H9 (cell line): ENCODE measurements around the gene TRIM7. TPM values are rescaled to one million over a fixed set of nuclear protein-coding genes. Genes with fewer than 3 reads are reported as not detected.

Experiments
- DNase-seq: peaks from one replicate; pipeline ENCODE4 v3.0.0-alpha.2; 2017
- H2AFZ ChIP-seq: one replicate; pipeline ENCODE4 v1.6.1; 2013; ENCODE audit warnings: mild to moderate bottlenecking, low read length, control low read depth, moderate library complexity
- H2AK5ac ChIP-seq: 2 replicates; pipeline ENCODE4 v1.6.1; 2013; ENCODE audit warnings: low read length, control low read depth, mixed read lengths; ENCODE audit not compliant: insufficient read length
- H2BK120ac ChIP-seq: one replicate; pipeline ENCODE4 v1.6.1; 2013; ENCODE audit warnings: low read depth, mild to moderate bottlenecking, low read length, control low read depth, inconsistent platforms; ENCODE audit not compliant: poor library complexity, severe bottlenecking
- H2BK12ac ChIP-seq: 2 replicates; pipeline ENCODE4 v1.6.1; 2013; ENCODE audit warnings: low read length, control low read depth, mixed read lengths, low read depth; ENCODE audit not compliant: insufficient read length
- H2BK15ac ChIP-seq: 2 replicates; pipeline ENCODE4 v1.6.1; 2013; ENCODE audit warnings: low read depth, low read length, control low read depth
- H2BK20ac ChIP-seq: one replicate; pipeline ENCODE4 v1.6.1; 2013; ENCODE audit warnings: low read depth, mild to moderate bottlenecking, low read length, control low read depth, inconsistent platforms; ENCODE audit not compliant: poor library complexity, severe bottlenecking
- H2BK5ac ChIP-seq: 2 replicates; pipeline ENCODE4 v1.6.1; 2013; ENCODE audit warnings: low read length, control low read depth, mixed read lengths; ENCODE audit not compliant: insufficient read length
- H3K14ac ChIP-seq: 2 replicates; pipeline ENCODE4 v1.6.1; 2013; ENCODE audit warnings: low read length, control low read depth; ENCODE audit not compliant: insufficient read depth
- H3K18ac ChIP-seq: 2 replicates; pipeline ENCODE4 v1.6.1; 2013; ENCODE audit warnings: low read depth, mild to moderate bottlenecking, mixed read lengths, low read length, control low read depth; ENCODE audit not compliant: insufficient read length
- H3K23ac ChIP-seq: 2 replicates; pipeline ENCODE4 v1.6.1; 2013; ENCODE audit warnings: low read length, control low read depth, mixed read lengths, low read depth; ENCODE audit not compliant: insufficient read length
- H3K23me2 ChIP-seq: 2 replicates; pipeline ENCODE4 v1.6.1; 2013; ENCODE audit warnings: low read depth, mild to moderate bottlenecking, mixed read lengths, low read length, control low read depth; ENCODE audit not compliant: insufficient read length, poor library complexity, severe bottlenecking
- H3K27ac ChIP-seq: 2 replicates; pipeline ENCODE4 v1.5.1; 2013; ENCODE audit warnings: low read length, control low read depth, mixed read lengths, low read depth; ENCODE audit not compliant: insufficient read length
- H3K27me3 ChIP-seq: 2 replicates; pipeline ENCODE4 v1.6.1; 2013; ENCODE audit warnings: low read length, control low read depth, inconsistent platforms; ENCODE audit not compliant: insufficient read depth
- H3K4ac ChIP-seq: 2 replicates; pipeline ENCODE4 v1.6.1; 2013; ENCODE audit warnings: low read depth, mild to moderate bottlenecking, control low read depth, inconsistent platforms, low read length, moderate library complexity
- H3K4me1 ChIP-seq: 2 replicates; pipeline ENCODE4 v1.6.1; 2013; ENCODE audit warnings: low read length, control low read depth, inconsistent platforms; ENCODE audit not compliant: insufficient read depth
- H3K4me2 ChIP-seq: 2 replicates; pipeline ENCODE4 v1.6.1; 2013; ENCODE audit warnings: low read length, control low read depth, mixed read lengths; ENCODE audit not compliant: insufficient read length, insufficient read depth
- H3K56ac ChIP-seq: 2 replicates; pipeline ENCODE4 v1.6.1; 2013; ENCODE audit warnings: low read depth, mild to moderate bottlenecking, mixed read lengths, low read length, control low read depth; ENCODE audit not compliant: insufficient read length
- H3K79me1 ChIP-seq: 2 replicates; pipeline ENCODE4 v1.6.1; 2013; ENCODE audit warnings: low read depth, mild to moderate bottlenecking, moderate library complexity, low read length, control low read depth, inconsistent platforms; ENCODE audit not compliant: insufficient read depth, poor library complexity, severe bottlenecking
- H3K79me2 ChIP-seq: 2 replicates; pipeline ENCODE4 v1.6.1; 2013; ENCODE audit warnings: low read length, control low read depth, inconsistent platforms; ENCODE audit not compliant: insufficient read depth
- H3K9ac ChIP-seq: 2 replicates; pipeline ENCODE4 v1.6.1; 2013; ENCODE audit warnings: low read length, control low read depth, mixed read lengths; ENCODE audit not compliant: insufficient read length; ENCODE audit errors: extremely low read depth
- H3K9me3 ChIP-seq: one replicate; pipeline ENCODE4 v1.6.1; 2013; ENCODE audit warnings: low read depth, low read length, inconsistent platforms; ENCODE audit not compliant: control insufficient read depth
- H3T11ph ChIP-seq: one replicate; pipeline ENCODE4 v1.6.1; 2013; ENCODE audit warnings: mild to moderate bottlenecking, low read length, control low read depth, inconsistent platforms
- H4K20me1 ChIP-seq: one replicate; pipeline ENCODE4 v1.6.1; 2013; ENCODE audit not compliant: control insufficient read depth, insufficient read length, insufficient read depth
- H4K5ac ChIP-seq: 2 replicates; pipeline ENCODE4 v1.6.1; 2013; ENCODE audit warnings: low read depth, mild to moderate bottlenecking, mixed read lengths, low read length, control low read depth; ENCODE audit not compliant: insufficient read length
- H4K8ac ChIP-seq: replicated peaks from 2 replicates; pipeline ENCODE4 v1.6.1; 2013; ENCODE audit warnings: low read length, control low read depth, mixed read lengths, low read depth; ENCODE audit not compliant: insufficient read length
- H4K91ac ChIP-seq: 2 replicates; pipeline ENCODE4 v1.6.1; 2013; ENCODE audit warnings: low read depth, mild to moderate bottlenecking, moderate library complexity, mixed read lengths, low read length, control low read depth; ENCODE audit not compliant: insufficient read length
- H3K27ac Mint-ChIP-seq, 3 experiments: 2 replicates in 2 of 3; 3 replicates in 1 of 3; pipeline ENCODE4 v1.8.0; 2020 to 2021; ENCODE audit warnings: mixed read lengths in 3 of 3, mild to moderate bottlenecking in 1 of 3, moderate library complexity in 1 of 3
- H3K27me3 Mint-ChIP-seq: 2 replicates; pipeline ENCODE4 v1.8.0; 2021; ENCODE audit warnings: low read depth, mild to moderate bottlenecking, moderate library complexity, mixed read lengths
- H3K36me3 Mint-ChIP-seq, 3 experiments: 2 replicates in 2 of 3; 3 replicates in 1 of 3; pipeline ENCODE4 v1.8.0; 2020 to 2021; ENCODE audit warnings: low read depth in 3 of 3, mixed read lengths in 3 of 3; ENCODE audit not compliant: insufficient read depth in 1 of 3
- H3K4me1 Mint-ChIP-seq, 2 experiments: 2 replicates each; pipeline ENCODE4 v1.8.0; 2020; ENCODE audit warnings: mixed read lengths in 2 of 2
- H3K4me3 Mint-ChIP-seq, 2 experiments: 2 replicates in 1 of 2; 3 replicates in 1 of 2; pipeline ENCODE4 v1.8.0; 2020 to 2021; ENCODE audit warnings: mild to moderate bottlenecking in 2 of 2, mixed read lengths in 2 of 2, moderate library complexity in 1 of 2
- H3K9me3 Mint-ChIP-seq, 2 experiments: 2 replicates in 1 of 2; 3 replicates in 1 of 2; pipeline ENCODE4 v1.8.0; 2020; ENCODE audit warnings: mild to moderate bottlenecking in 2 of 2, mixed read lengths in 2 of 2, moderate library complexity in 1 of 2
- CTCF ChIP-seq: fragments of 200-600 bp; sonication (generic); conservative IDR thresholded peaks from 3 replicates; pipeline ENCODE4 v1.8.0; 2021; ENCODE audit warnings: antibody characterized with exemption, mild to moderate bottlenecking
- WGBS: extraction: QIAGEN DNeasy Blood & Tissue Kit; methylation state at CpG from one replicate; pipeline ENCODE4 v1.1.7; 2013; ENCODE audit warnings: missing lambda C conversion rate, low lambda C conversion rate, mixed read lengths; ENCODE audit not compliant: insufficient read length; ENCODE audit errors: extremely low coverage; 5-methylcytosine and 5-hydroxymethylcytosine counted together
- total RNA-seq: library from RNA; stranded (reverse); gene quantifications from 2 replicates; pipeline ENCODE4 v1.2.1, GENCODE V29; 2021

TRIM7 gene
- total RNA-seq, 1 experiment from 2014 or later, result not detected

- peak; percentile 89 for DNase-seq
- peaks cover 3% of the 10 kb centered on the region for H3K79me1 ChIP-seq
- no peaks in the 10 kb centered on the region for H3K27me3 ChIP-seq
- H2BK120ac ChIP-seq, result no peak overlapping the region
- Mint-ChIP-seq H3K27me3 (peaks cover 14% of the 10 kb centered on the region), H3K4me3 (peak overlapping the region; percentile 98 to 99), H3K9me3 (peaks cover 0 to 5% of the 10 kb centered on the region in 2 experiments; a peak in 2 of 5 replicates), H3K27ac (peak overlapping the region; percentile 96 to 99 (median 97); a peak in 6 of 7 replicates), H3K36me3 (peaks cover 3 to 17% (median 5%) of the 10 kb centered on the region in 3 experiments; a peak in 4 of 7 replicates), H3K4me1 (peaks cover 18 to 25% of the 10 kb centered on the region in 2 experiments)
- peaks cover 7% of the 10 kb centered on the region for H3K23me2 ChIP-seq
- no peak overlapping the region for H4K5ac ChIP-seq
- H2AFZ ChIP-seq, result no peak overlapping the region
- no peak overlapping the region for H3K18ac ChIP-seq
- no peaks in the 10 kb centered on the region for H3K4me1 ChIP-seq
- peak overlapping the region; percentile 79 for H3K4me2 ChIP-seq
- H2BK5ac ChIP-seq, result no peak overlapping the region
- no peak overlapping the region for H3T11ph ChIP-seq
- H3K9ac ChIP-seq, result peak overlapping the region; percentile 31
- no peak overlapping the region for H4K91ac ChIP-seq
- no peak overlapping the region for H2BK20ac ChIP-seq
- H4K20me1 ChIP-seq, result no peaks in the 10 kb centered on the region
- no peak overlapping the region for H2AK5ac ChIP-seq
- H3K23ac ChIP-seq, result no peak overlapping the region
- H3K27ac ChIP-seq, result no peak overlapping the region
- no peak overlapping the region for H2BK15ac ChIP-seq
- no peak for TF ChIP-seq CTCF
- H3K9me3 ChIP-seq, result no peaks in the 10 kb centered on the region
- no peak overlapping the region for H3K14ac ChIP-seq
- no peaks in the 10 kb centered on the region for H3K79me2 ChIP-seq
- H4K8ac ChIP-seq, result no peak overlapping the region
- H3K4ac ChIP-seq, result no peak overlapping the region
- no peak overlapping the region for H2BK12ac ChIP-seq
- WGBS, result no CpG with 5 or more reads among the region's 31 CpGs
- no peak overlapping the region for H3K56ac ChIP-seq
These were observed 18.9 kb upstream of the TRIM7 start for GRCh38 chr5:181223729-181224389.
